Retinal pigment epithelial cell (primary cell): ENCODE results near the gene LBHD2.
"Not testable (repeated sequence)": the region's sequence is repeated elsewhere in the genome, so short reads cannot be mapped to it uniquely, and the experiment has no call there.

Experiments used
- DNase-seq: peaks from one replicate; pipeline ENCODE4 v3.0.0-alpha.2; 2010; ENCODE audit warnings: low read depth
- H3K4me3 ChIP-seq: 2 replicates; pipeline ENCODE4 v1.5.1; 2011; ENCODE audit warnings: mild to moderate bottlenecking, low read length, control low read depth, moderate library complexity
- CTCF ChIP-seq: conservative IDR thresholded peaks from 2 replicates; pipeline ENCODE4 v1.5.1; 2011; ENCODE audit warnings: low read depth, low read length, control low read depth, inconsistent platforms

Gene LBHD2

GRCh38 chr14:103112400-103113243, 28.6 kb downstream of the LBHD2 start:
- DNase-seq, result no peak
- no peak overlapping the region for H3K4me3 ChIP-seq
- no peak for TF ChIP-seq CTCF

- no peak overlapping the region for H3K4me3 ChIP-seq
- DNase-seq, result no peak
- no peak for TF ChIP-seq CTCF
Measured at GRCh38 chr14:103113303-103113702, 29.3 kb downstream of the LBHD2 start.

DNA sequence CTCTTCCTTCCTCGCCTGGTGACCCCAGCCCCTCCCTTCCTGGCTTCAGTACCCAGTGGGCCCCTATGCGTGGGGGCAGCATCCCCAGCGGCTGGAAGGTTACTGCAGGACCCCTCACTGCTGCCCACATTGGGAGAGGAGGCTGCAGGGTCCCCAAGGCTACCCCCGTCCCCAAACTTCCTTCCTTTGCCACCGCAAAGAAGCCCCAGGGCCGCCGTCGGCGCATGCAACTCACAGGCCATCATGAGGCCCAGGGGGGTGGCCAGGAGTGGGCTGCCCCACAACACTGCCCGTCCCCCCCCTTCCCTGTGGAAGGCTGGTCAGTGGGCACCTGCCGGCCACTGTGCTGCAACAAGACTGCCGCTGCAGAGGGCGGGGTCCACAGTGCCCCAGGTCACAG, 29.8 kb downstream of the LBHD2 start:
- no peak for DNase-seq
- no peak overlapping the region for H3K4me3 ChIP-seq
- no peak for TF ChIP-seq CTCF

- H3K4me3 ChIP-seq, DNase-seq: not testable (repeated sequence)
Measured at GRCh38 chr14:103115086-103115679, 31.2 kb downstream of the LBHD2 start.

- no peak for DNase-seq
- no peak overlapping the region for H3K4me3 ChIP-seq
- TF ChIP-seq CTCF, result no peak
Measured at GRCh38 chr14:103115845-103116572, 32.0 kb downstream of the LBHD2 start.

DNA sequence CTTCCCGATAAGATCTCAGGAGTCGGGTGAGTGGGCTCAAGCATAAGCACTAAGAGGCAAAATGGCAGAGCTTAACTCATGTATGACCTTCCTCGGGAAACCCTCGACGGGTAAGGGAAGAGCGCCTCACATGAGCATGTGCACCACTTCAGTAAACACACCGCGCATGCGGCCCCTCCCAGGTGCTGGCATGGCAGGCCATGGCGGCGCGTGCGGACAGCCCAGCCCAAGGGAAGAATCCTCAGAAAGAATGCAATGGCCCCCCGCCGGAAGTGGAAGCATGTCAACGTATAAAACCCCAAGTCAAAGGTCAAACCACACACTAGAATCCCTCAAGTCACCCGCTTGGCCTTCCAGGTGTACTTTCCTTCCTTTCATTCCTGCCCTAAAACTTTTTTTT, 32.6 kb downstream of the LBHD2 start:
- no peak overlapping the region for H3K4me3 ChIP-seq
- no peak for DNase-seq
- no peak for TF ChIP-seq CTCF

DNA sequence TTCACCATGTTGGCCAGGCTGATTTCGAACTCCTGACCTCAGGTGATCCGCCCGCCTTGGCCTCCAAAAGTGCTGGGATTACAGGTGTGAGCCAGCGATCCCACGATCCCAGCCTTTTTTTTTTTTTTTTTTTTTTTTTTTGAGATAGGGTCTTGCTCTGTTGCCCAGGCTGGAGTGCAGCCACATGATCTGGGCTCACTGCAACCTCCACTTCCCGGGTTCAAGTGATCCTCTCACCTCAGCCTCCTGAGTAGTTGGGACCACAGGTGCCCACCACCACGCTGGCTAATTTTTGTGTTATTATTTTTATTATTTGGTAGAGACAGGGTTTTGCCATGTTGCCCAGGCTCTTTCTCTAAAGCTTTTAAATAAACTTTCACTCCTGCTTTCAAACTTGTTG, 33.5 kb downstream of the LBHD2 start:
- DNase-seq, H3K4me3 ChIP-seq: not testable (repeated sequence)

- no peak overlapping the region for H3K4me3 ChIP-seq
- no peak for DNase-seq
- no peak for TF ChIP-seq CTCF
Measured at GRCh38 chr14:103118018-103118662, 34.1 kb downstream of the LBHD2 start.
